Neural cell (in vitro differentiated cells): Measurements from ENCODE around the gene TMUB1.

ENCODE experiments used
- EP300 ChIP-seq: fragments of 450-650 bp; conservative IDR thresholded peaks from 2 replicates; pipeline ENCODE4 v1.6.1; 2014; ENCODE audit warnings: antibody characterized with exemption, mild to moderate bottlenecking, moderate library complexity; ENCODE audit not compliant: poor library complexity, severe bottlenecking
- EZH2 ChIP-seq: fragments of 200-600, 300-800 bp; shearing (Covaris generic), sonication (generic); IDR thresholded peaks from 2 replicates; pipeline ENCODE4 v1.6.1; 2014; ENCODE audit warnings: antibody characterized with exemption, low read length, borderline replicate concordance, mild to moderate bottlenecking; ENCODE audit not compliant: insufficient read depth, poor library complexity, severe bottlenecking
- POLR2AphosphoS5 ChIP-seq: IDR thresholded peaks from 2 replicates; pipeline ENCODE4 v1.6.1; 2012
- RAD21 ChIP-seq: fragments of 450-650 bp; conservative IDR thresholded peaks from 2 replicates; pipeline ENCODE4 v1.6.1; 2014; ENCODE audit warnings: antibody characterized with exemption, mild to moderate bottlenecking, moderate library complexity
- SMC3 ChIP-seq: fragments of 450-650 bp; conservative IDR thresholded peaks from 2 replicates; pipeline ENCODE4 v1.6.1; 2014; ENCODE audit warnings: antibody characterized with exemption, mild to moderate bottlenecking, moderate library complexity; ENCODE audit not compliant: poor library complexity
- TAF1 ChIP-seq: IDR thresholded peaks from 2 replicates; pipeline ENCODE4 v1.6.1; 2012; ENCODE audit warnings: low read depth
- TF ChIP-seq, protein P1 (sequence below): fragments of 450-650 bp; IDR thresholded peaks from 2 replicates; pipeline ENCODE4 v1.5.1; 2014; ENCODE audit warnings: antibody characterized with exemption, mild to moderate bottlenecking, moderate library complexity; ENCODE audit not compliant: poor library complexity, severe bottlenecking
- TF ChIP-seq, protein P2 (sequence below): IDR thresholded peaks from 2 replicates; pipeline ENCODE4 v1.6.1; 2012; ENCODE audit warnings: borderline replicate concordance

DNA sequence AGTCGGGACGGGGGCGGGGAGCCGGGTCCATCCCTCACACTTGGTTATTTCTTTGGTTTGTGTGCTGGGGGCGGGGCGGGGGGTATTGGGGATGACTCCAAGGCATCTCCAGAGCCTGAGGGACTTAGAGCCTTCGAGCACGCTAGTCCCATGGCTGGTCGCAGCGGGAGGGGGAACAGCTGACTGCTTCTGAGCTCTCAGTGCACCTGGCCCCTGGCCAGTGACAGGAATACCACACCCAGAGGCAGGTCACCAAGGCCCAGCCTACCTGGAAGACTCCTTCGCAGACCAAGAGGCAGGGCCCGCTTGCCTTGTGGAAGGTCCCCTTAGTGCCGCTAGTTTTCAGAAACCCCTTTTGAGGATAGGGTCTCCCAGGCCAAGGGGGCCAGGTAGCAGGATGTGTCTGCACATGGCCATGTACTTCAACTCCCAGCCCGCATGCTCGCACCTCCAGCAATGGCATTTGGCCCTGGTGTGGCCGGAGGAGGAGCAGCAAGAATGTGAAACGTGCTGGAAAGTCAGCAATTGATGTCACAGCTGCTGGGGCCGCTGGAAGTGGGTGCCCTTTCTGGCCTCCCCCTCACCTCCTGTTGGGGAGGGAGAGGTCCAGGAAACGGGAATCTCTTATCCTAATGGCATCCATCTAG lies 43.3 kb upstream of the TMUB1 start:
- TF ChIP-seq POLR2AphosphoS5 = no peak
- TF ChIP-seq, protein P1, sequence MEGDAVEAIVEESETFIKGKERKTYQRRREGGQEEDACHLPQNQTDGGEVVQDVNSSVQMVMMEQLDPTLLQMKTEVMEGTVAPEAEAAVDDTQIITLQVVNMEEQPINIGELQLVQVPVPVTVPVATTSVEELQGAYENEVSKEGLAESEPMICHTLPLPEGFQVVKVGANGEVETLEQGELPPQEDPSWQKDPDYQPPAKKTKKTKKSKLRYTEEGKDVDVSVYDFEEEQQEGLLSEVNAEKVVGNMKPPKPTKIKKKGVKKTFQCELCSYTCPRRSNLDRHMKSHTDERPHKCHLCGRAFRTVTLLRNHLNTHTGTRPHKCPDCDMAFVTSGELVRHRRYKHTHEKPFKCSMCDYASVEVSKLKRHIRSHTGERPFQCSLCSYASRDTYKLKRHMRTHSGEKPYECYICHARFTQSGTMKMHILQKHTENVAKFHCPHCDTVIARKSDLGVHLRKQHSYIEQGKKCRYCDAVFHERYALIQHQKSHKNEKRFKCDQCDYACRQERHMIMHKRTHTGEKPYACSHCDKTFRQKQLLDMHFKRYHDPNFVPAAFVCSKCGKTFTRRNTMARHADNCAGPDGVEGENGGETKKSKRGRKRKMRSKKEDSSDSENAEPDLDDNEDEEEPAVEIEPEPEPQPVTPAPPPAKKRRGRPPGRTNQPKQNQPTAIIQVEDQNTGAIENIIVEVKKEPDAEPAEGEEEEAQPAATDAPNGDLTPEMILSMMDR = no peak
- TF ChIP-seq, protein P2, sequence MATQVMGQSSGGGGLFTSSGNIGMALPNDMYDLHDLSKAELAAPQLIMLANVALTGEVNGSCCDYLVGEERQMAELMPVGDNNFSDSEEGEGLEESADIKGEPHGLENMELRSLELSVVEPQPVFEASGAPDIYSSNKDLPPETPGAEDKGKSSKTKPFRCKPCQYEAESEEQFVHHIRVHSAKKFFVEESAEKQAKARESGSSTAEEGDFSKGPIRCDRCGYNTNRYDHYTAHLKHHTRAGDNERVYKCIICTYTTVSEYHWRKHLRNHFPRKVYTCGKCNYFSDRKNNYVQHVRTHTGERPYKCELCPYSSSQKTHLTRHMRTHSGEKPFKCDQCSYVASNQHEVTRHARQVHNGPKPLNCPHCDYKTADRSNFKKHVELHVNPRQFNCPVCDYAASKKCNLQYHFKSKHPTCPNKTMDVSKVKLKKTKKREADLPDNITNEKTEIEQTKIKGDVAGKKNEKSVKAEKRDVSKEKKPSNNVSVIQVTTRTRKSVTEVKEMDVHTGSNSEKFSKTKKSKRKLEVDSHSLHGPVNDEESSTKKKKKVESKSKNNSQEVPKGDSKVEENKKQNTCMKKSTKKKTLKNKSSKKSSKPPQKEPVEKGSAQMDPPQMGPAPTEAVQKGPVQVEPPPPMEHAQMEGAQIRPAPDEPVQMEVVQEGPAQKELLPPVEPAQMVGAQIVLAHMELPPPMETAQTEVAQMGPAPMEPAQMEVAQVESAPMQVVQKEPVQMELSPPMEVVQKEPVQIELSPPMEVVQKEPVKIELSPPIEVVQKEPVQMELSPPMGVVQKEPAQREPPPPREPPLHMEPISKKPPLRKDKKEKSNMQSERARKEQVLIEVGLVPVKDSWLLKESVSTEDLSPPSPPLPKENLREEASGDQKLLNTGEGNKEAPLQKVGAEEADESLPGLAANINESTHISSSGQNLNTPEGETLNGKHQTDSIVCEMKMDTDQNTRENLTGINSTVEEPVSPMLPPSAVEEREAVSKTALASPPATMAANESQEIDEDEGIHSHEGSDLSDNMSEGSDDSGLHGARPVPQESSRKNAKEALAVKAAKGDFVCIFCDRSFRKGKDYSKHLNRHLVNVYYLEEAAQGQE = no peak
- TF ChIP-seq RAD21 = no peak
- no peak for TF ChIP-seq EZH2
- TF ChIP-seq EP300 = no peak
- TF ChIP-seq TAF1 = no peak
- TF ChIP-seq SMC3 = no peak
